Vagina (tissue), 2 donors: Measurements from ENCODE around the gene NEUROD2.

ENCODE experiments used
- POLR2AphosphoS5 ChIP-seq, 2 donors: sonication (generic); formaldehyde crosslinking; IDR thresholded peaks; one replicate each; pipeline ENCODE4 v1.9.0; 2017; ENCODE audit warnings: antibody characterized with exemption in 2 of 2, mild to moderate bottlenecking in 2 of 2, low read depth in 1 of 2; ENCODE audit not compliant: insufficient read depth in 1 of 2
- TF ChIP-seq, protein P1 (sequence below), 3 experiments: fragments of 450-650 bp in 2 of 3; fragments of 200-600 bp in 1 of 3; sonication (generic) in 1 of 3; IDR thresholded peaks; one replicate each; pipeline ENCODE4 v1.5.1; 2017 to 2019; ENCODE audit warnings: antibody characterized with exemption in 3 of 3, mild to moderate bottlenecking in 2 of 3, moderate library complexity in 2 of 3

GRCh38 chr17:39598630-39599003 is 9.1 kb downstream of the NEUROD2 start:
- TF ChIP-seq, protein P1, sequence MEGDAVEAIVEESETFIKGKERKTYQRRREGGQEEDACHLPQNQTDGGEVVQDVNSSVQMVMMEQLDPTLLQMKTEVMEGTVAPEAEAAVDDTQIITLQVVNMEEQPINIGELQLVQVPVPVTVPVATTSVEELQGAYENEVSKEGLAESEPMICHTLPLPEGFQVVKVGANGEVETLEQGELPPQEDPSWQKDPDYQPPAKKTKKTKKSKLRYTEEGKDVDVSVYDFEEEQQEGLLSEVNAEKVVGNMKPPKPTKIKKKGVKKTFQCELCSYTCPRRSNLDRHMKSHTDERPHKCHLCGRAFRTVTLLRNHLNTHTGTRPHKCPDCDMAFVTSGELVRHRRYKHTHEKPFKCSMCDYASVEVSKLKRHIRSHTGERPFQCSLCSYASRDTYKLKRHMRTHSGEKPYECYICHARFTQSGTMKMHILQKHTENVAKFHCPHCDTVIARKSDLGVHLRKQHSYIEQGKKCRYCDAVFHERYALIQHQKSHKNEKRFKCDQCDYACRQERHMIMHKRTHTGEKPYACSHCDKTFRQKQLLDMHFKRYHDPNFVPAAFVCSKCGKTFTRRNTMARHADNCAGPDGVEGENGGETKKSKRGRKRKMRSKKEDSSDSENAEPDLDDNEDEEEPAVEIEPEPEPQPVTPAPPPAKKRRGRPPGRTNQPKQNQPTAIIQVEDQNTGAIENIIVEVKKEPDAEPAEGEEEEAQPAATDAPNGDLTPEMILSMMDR (IDR thresholded peaks at IDR 0.05): no peak
- TF ChIP-seq POLR2AphosphoS5 (IDR thresholded peaks at IDR 0.05; ENCODE audit: insufficient read depth in 1 of 2, low read depth in 1 of 2): no peak
